ENCODE data around the gene SLX4IP.
"Not testable (repeated sequence)": the region's sequence is repeated elsewhere in the genome, so short reads cannot be mapped to it uniquely, and the experiment has no call there.

Gene SLX4IP

DNA sequence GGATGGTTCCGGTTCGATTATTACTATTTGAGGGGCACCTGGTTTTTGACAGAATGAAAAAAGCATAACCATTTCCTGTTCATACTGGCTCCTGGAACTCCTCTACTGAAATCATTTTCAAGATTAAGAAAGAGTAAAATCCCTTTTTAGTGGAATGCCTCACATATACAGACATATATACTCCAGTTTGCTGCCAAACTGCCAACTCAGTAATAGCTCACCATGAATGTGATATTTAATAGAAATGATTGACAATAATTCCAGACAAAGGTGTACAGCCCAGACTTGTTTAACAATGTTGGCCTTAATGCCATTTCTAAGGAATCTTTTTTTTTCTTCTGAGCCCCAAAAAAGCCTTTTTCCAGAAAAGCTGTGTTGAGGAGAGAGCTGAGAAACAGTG, 145.6 kb downstream of the SLX4IP start:
- DNase-seq = no peak

DNA sequence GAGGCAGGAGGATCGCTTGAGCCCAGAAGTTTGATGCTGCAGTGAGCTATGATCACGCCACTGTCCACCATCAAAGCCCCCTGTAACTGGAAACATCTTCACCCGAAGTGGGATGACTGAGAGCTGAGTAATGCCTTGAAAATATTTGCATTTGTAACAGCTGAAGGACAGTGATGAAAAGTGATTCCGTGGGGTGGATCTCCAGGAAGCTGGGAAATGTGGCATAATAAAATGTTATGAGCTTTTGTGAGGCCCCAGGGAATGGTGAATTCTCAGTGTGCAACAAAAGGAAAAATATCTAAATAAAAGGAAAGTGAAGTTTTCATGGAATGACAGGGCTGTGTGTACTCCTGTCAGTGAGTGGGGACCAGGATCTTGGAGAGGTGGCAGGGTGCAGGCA, 146.7 kb downstream of the SLX4IP start:
- no peak for DNase-seq

DNA sequence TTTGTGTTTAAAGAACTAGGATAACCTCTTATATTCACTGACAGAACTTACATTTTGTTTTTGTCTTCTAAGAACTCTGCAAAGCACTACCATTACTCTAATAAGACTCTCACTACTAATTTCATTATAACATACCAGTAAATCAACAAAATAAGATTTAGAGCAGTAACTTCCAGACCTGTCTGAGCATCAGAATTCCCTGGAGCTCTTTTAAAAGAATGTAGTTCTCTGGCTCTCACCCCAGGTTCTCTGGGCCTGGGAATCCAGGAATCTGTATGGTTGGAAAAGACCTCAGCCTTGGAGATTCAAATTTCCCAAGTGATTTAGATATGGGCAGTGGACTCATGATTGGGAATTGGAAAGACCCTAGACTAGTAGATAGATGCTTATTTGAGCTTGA, 149.3 kb downstream of the SLX4IP start:
- DNase-seq = no peak

DNA sequence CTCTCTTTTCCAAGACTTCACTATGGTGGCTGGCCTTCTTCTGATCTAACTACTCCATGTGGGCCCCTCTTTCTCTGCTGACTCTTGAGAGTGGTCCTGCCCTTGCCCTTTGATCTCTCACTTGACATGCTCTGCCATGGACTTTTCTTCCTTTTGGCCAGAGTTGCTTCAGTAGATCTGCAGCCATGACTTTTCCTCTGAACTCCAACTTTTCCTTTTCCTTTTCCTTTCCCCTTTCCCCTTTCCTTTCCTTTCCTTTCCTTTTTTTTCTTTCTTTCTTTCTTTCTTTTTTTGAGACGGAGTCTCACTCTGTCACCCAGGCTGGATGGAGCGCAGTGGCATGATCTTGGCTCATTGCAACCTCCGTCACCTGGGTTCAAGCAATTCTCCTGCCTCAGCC, 150.2 kb downstream of the SLX4IP start:
- no peak for DNase-seq

DNA sequence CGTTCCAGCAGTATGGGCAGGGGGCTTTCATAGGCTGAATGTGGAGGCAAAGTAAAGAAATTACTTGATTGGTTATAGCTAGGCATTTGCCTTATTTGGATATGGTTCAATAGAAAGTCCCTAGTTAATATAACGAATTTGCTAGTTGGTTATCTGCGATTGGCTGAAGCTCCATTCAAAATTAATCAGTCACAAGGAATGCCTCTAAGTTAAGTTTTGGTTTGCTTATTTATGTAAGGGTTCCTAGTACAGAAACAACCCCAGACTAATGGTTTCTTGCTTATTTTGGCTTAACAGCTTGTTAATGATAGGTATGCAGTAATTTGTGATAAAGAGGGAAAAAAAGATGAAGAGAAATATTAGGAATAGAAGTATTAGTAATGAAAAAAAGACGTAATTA, 151.2 kb downstream of the SLX4IP start:
- DNase-seq = no peak

DNA sequence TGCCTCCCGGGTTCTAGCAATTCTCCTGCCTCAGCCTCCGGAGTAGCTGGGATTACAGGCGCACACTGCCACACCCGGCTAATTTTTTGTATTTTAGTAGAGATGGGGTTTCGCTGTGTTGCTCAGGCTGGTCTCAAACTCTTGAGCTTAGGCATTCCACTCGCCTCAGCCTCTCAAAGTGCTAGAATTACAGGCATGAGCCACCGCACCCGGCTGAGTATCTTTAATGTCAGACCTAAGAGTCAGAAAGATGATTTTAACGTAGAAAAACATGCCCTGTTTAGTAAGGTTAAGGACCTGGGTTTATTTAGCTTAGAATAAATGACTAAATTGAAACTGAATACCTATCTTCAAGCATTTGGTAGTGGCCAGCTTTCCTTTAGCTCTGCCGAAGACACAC, 155.3 kb downstream of the SLX4IP start:
- DNase-seq = not testable (repeated sequence)

DNA sequence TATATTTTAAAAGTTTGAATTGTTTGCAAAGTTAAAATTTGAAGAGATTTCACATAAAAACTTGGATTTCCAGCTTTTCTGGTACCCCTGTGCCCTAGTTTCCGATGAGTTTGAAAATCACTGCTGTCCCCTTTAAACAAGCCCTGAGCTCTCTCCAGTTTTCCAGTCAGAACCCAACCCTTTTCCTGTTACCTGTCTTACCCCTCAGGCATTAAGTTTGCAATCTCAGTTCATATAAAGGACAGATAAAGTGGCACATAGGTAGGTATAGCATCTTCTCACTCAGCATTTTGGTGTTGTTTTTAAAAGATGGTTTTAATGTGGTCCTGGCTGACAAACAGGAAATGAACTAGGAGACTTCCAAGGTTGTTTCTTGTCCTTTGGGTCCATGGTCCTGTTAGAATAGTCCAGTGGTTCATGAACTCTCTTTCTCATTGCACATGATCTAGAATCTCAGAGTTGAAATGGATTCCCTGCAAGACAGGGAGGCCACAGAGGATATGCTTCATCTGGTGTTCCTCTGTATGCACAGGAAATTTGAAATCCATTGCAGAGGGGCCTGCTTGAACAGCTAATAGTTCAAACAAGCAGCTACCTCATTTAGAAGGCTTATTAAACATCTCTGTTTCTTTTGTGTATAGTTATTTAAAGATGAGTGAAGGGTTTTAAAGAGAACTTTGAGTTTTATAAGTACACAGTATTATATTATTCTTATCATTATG, 156.0 kb downstream of the SLX4IP start:
- no peak for DNase-seq

DNA sequence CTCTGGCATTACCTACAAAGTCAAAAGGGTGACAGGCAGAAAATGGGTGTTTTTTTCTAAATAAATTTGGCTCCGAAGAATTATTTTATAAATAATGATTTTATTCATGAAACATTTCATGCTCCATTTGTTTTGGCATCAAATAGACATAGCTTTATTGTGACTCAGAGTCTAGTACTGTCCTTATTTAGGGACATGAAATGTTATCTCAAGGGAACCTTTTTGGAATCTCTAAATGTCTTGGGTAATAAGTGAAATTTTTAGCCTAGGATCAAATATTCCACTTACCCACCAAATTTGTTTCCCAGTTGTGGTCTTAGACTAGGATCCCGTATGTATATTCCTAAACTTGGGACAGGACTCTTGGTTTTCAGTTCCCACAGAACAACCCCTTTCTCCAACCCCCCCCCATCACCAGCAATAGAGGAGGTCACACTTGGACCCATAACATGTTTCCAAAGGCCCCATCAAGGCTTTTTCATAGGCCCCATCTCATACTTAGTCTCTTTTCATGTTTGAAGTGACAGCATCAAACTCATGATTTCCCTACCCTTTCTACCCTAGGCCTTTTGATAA, 156.9 kb downstream of the SLX4IP start:
- DNase-seq = no peak

DNA sequence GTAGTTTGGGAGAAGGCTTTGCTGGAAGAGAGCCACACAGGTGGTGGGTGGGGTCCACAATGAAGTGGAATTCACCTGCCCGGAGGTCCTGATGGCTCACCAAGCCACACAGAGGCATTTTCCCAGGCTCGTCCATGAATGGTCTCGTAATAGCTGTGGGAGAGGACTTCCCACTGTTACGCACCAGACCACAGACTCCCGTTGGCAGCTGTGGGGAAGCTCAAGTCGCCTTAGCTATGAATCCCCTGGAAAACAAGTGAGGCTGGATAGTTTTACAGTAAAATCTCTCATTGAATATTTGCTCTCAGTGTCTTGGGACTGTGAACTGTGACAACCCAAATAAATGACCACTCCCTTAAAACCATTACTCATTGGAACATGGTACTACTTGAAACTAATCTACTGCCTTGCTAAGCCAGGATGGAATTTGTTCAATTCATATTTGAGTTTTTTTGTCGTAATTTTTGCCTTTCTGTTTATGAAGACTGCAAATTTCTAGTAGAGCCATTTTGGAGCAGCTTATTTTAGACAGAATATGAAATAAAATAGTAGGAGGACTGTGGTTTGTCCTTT, 159.3 kb downstream of the SLX4IP start:
- DNase-seq = no peak

DNA sequence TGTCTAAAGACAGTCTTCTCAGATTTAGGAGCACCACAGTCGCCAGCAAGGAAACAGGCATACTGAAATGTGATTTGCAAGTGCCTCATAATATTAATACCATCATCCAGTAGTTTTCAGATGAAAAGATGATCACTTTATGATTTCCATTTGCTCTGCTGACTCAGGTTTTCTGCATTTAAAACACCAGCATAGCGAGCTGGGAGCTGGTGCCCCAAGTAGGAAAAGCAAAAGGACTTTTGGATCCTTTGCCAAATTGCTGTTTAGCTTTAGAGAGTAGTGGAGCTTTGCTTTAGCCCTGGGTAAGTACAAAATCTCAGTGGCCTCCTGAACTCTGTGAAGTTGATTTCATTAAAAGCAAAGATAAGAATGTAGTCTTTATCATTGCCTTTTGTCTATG, 160.2 kb downstream of the SLX4IP start:
- DNase-seq = no peak

DNA sequence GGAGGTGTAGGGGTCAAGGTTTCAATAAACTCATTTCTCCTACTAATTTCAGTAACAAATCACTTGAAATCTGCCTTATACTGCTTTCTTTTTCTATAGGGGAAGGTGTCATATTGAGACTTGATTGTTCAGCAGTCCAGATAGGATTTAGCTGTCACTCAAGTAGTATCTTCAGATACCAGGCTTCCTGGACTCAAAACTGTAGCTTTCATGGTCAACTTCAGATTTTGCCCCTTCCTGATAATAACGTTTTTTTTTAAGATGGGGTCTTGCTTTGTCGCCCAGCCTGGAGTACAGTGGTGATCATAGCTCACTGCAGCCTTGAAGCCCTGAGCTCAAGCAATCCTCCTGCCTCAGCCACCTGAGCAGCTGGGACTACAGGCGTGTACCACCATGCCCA, 160.9 kb downstream of the SLX4IP start:
- no peak for DNase-seq

DNA sequence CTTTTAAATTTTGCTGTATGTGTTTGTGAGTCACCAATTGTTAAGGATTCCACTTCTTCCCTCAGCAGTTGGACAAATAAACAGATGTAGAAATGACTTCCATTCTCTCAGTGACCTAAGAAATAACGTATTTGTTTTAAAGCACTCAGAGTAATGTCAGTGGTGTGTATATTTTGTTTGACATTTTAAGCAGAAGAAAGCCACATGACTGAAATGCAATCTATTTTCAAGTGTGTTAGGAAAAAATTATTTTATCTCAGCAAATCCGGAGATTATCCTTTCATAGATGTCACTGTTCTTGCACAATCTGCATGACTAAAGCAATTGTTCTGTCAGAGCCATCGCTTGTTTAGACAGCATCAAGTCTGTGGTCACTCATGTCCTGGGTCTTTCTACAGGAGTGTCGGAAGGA, 161.6 kb downstream of the SLX4IP start:
- DNase-seq = no peak

DNA sequence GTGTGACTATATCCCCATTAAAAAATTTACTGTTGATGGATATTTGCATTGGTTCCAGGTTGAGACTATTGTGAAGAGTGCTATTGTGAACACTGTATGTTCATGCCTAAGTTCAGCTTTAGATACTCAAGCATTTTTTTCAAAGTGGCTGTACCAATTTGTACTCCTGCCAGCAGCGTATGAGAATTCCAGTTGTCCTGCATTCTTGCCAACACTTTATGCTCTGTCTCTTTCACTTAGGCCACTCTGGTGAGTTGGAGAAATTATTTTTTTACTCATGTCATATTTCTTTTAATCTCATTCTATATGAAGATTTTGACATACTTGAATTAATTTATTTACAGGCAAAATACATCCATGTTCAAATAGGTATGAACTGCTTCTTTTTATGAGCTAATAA, 162.5 kb downstream of the SLX4IP start:
- DNase-seq = no peak

DNA sequence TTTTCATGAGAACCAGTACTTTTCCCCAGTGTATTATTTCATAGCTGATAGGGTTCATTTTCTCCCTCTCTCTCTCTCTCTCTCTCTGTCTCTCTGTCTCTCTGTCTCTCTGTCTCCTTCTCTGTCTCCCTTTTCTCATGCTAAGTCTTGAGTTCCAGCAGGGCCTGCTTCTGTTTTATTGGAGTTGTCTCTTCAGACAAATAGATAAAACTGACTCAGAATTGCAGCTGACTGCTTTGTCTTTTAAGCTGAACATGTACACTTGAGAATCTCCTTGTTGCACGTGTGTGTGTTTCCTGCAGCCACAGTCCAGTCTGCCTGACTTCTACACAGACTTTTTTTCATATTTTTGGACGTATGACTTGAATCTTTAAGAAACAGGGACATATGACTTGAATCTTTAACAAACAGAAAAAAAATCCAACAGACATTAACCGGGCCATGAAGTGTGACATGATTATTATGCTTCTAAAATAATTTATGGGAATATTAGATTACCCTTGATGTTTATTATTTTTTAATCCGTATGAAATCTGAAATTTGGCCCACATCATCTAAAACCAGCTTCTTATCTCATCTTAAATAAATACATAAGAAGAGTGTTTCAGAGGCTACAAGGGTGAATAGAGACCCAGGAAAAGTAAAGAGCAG, 167.2 kb downstream of the SLX4IP start:
- DNase-seq = no peak

DNA sequence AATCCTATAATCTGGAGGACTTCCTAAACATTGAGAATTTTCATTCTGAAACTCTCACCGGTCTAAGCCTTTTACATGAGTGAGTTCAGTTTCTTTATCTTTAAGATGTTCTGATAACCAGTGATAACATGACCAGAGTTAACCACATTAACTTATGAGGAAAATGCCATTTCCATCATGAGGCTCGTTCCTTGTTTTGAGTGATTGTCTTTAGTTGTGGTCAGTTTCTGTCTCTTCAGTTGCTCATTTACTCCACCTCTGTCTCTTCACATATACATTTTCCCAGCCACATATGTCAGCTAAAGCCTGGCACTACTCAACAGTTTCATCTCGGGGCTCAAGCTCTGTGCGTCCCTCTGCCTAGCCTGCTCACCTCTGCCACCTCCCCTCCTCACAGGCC, 168.3 kb downstream of the SLX4IP start:
- no peak for DNase-seq

DNA sequence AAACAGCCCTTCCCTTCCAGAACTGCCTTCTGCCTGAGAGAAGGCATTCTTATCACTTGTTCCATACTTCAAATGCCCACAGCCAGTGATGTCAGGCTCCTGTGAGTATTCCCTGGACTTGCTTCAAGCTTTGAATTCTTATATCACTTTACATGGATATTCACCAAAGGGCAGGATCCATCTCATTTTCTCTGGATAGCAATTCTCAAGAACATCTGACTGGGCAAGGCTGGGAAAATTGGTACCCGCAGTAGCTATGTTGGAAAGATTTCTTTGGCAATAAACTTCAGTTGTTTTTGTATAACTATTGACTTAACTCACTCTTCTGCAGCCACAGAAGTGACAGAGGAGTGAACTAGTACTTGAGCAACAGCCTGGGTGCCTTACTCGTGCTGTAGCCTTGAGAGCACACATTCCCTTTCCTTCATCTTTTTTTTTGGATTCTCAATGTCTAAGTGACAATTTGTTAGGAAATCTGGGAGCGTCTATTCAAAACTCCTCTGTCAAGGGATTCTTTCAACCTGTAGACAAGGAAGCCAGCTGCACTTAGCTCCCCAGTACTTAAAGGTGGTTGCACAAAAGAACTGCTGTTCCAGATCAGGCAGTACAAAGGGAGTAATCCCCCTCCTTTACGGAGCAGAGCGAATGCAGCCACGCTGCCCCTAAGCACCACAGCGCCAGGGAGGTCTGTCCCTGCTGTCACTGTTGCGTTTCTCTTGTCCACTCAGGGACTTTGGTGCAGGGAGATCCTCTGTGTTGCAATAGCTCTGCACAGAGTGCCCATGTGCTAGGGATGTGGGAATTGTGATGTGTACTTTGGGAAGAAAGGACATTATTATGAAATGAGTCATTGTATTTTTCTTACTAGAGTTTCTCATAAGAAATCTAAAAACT, 169.1 kb downstream of the SLX4IP start:
- peak; percentile 40 for DNase-seq

DNA sequence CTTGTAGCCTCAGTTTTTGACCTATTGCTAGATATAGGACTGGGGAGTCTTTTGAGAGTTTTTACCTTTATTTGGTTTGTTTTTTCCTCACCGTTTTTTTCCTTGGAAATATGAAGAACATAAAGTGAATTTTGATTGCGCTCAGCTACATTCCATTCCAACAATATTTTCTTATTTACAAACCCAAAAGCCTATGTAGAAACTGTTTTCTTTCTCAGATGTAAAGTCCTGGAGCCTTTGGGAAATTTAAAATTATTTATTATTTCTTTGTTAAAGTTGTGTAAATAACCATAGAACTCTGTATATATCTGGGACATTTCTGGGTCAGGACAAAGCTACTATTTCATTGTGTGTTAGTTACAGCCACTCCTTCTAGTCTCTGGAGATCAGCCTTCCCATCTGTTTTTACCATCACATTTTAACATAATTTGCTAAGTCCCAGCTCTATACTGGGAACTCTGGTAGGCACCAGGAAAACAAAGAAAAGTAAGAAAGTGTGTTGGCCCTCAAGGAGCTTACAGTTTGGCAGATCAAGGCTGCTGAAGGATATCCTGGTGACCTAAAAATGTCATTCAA, 169.8 kb downstream of the SLX4IP start:
- DNase-seq = no peak

DNA sequence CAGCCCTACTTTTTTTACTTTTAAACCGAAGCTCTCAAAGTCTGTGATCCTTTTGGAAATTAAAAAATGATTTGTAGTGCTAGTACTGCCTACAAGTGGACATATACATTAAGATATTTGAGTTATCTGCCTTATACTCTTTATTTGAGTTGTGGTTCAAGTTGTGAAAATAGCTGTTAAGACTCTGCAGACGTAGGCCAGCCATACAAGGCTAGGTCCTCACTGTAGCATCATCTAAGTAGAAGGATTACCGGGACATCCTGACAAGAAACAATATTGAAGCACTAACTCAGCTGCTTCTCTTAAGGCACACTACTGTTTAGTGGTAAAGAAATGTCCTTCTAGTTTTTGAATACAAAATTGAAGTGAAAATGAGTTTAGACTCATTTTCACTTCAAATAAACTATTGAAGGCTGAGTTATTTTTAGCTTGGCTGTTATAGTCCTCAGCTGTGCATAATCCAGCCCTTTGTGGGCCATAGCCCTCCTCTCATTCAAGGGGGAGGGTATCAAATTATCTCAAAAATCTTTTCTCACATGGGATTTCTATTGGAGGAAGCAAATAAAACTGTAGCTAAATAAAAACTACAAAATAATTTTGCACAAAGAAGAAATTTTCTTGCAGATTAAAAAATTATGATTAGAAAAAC, 170.6 kb downstream of the SLX4IP start:
- DNase-seq = no peak

DNA sequence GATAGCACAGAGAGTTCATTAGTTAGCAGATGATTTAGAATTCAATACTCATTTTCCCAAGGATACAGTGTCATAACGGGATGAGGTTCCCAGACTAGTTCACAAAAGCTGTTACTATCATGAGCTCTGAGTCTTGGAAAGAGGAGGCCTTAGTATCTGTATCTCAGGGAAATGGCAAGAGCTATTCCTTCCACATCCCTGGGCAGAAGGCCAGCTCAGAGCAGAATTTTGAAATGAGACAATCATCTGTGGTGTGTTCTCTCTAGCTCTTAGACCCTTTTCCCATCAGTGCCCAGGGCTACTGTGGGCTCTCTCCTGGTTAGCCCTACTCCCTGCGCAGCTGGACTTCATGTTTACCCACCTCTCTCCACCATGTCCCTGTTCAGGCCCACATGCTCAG, 174.2 kb downstream of the SLX4IP start:
- no peak for DNase-seq

DNA sequence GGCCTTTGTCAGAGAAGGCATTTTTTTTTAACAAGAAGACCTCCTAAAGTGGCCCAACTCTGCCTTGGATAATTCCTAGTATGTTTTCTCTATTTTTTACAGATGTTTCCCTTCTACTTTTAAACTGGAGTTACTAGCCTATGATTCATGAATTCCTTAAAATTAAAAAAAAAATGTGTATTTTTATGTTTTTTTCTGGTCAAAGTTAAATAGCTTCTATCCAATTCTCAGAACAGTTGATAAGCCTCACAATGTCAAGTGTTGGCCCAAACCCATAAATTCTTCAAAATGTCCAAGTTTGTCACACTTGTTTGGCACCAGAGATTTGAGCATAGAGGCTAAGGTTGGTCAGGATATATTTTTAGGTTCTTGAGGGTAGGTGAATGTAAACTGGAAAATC, 174.7 kb downstream of the SLX4IP start:
- no peak for DNase-seq

DNA sequence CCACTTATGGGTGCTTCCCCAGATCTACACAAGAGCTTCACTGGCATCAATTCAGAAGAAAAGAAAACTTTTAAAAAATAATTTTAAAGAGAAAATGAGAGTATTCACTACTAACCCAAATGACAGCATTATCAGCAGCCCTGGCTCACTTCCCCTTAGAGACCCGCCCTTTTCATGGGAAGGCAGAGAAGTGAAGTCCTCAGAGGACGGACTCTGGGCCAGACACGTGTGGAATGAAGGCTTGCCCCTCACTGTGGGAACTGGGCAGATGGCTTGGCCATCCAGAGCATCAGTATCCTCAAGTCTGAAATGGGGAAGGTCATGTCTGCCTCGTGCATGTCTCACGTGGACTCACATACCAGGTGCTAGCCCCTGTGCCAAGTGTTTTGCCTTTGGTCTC, 175.1 kb downstream of the SLX4IP start:
- no peak for DNase-seq

DNA sequence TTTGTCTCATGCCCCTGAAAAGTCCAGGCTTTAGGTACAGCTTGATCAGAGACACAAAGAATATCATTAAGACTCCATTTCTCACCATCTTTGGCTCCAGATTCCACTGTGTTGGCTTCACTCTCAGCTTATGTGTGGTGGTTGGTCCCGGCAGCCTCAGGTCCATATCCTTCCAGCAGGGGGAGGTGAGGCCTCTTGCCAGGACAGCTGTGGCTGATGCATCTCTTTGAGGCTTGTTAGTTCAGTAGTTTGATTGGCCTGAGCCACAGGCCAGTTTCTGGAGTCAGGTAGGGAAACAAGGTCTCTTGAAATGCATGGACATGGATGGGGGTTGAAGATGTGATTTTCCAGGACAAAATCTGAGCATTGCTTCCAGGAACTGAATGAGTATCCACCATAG, 176.3 kb downstream of the SLX4IP start:
- peak; percentile 60 for DNase-seq
